GM12875 (cell line): ENCODE results near the gene MRPL2.

Experiments
- H3K4me3 ChIP-seq: one replicate; pipeline ENCODE4 v1.5.1; 2011; ENCODE audit warnings: low read depth, low read length, control low read depth
- CTCF ChIP-seq: IDR thresholded peaks from 2 replicates; pipeline ENCODE4 v1.5.1; 2011; ENCODE audit warnings: low read depth, mild to moderate bottlenecking, control low read depth, inconsistent platforms, low read length, moderate library complexity, borderline replicate concordance; ENCODE audit not compliant: insufficient read depth

Gene MRPL2

GRCh38 chr6:43040542-43041257, 18.5 kb downstream of the MRPL2 start:
- no peak for TF ChIP-seq CTCF

GRCh38 chr6:43038727-43039126, 20.5 kb downstream of the MRPL2 start:
- no peak for TF ChIP-seq CTCF
- H3K4me3 ChIP-seq = no peak overlapping the region

More at GRCh38 chr6:43040542-43041257, 18.5 kb downstream of the MRPL2 start:
- H3K4me3 ChIP-seq = no peak overlapping the region

- no peak for TF ChIP-seq CTCF
- no peak overlapping the region for H3K4me3 ChIP-seq
Measured at GRCh38 chr6:43037706-43038105, 21.5 kb downstream of the MRPL2 start.

- no peak overlapping the region for H3K4me3 ChIP-seq
- no peak for TF ChIP-seq CTCF
Measured at GRCh38 chr6:43037197-43037596, 22.0 kb downstream of the MRPL2 start.

- no peak for TF ChIP-seq CTCF
Measured at GRCh38 chr6:43036712-43037111, 22.5 kb downstream of the MRPL2 start.

GRCh38 chr6:43035495-43036194, 23.6 kb downstream of the MRPL2 start:
- no peak overlapping the region for H3K4me3 ChIP-seq
- TF ChIP-seq CTCF = no peak

More at GRCh38 chr6:43036712-43037111, 22.5 kb downstream of the MRPL2 start:
- no peak overlapping the region for H3K4me3 ChIP-seq

GRCh38 chr6:43034190-43034525, 25.1 kb downstream of the MRPL2 start:
- no peak for TF ChIP-seq CTCF
- H3K4me3 ChIP-seq = no peak overlapping the region
